BJ (cell line): Measurements from ENCODE around the gene LMBRD1. TPM values are rescaled to one million over a fixed set of nuclear protein-coding genes. Genes with fewer than 3 reads are reported as not detected.
"Not testable (repeated sequence)": the region's sequence is repeated elsewhere in the genome, so short reads cannot be mapped to it uniquely, and the experiment has no call there.

Experiments used
- CTCF ChIA-PET: fragments of 350-600 bp; formaldehyde crosslinking; extraction: SDS; loops from one replicate; lab custom pipeline; 2021; ENCODE audit warnings: antibody characterized with exemption, inconsistent platforms; lab: Yijun Ruan, JAX
- POLR2A ChIA-PET: fragments of 300-600 bp; sonication (Branson Sonifier 250); formaldehyde crosslinking; extraction: SDS; loops from one replicate; lab custom pipeline; 2021; ENCODE audit warnings: antibody characterized with exemption; lab: Charles Lee
- DNase-seq: peaks from one replicate; pipeline ENCODE4 v3.0.0-alpha.2; 2011; ENCODE audit warnings: low read depth
- H3K27me3 ChIP-seq: 2 replicates; pipeline ENCODE4 v1.6.0; 2011; ENCODE audit warnings: low read length; ENCODE audit not compliant: control insufficient read depth, insufficient read depth
- H3K36me3 ChIP-seq: 2 replicates; pipeline ENCODE4 v1.5.1; 2011; ENCODE audit warnings: low read length; ENCODE audit not compliant: control insufficient read depth, insufficient read depth
- H3K4me3 ChIP-seq: 2 replicates; pipeline ENCODE4 v1.5.1; 2011; ENCODE audit warnings: low read depth, mild to moderate bottlenecking, control low read depth, low read length
- polyA plus RNA-seq: library from polyadenylated mRNA; depleted of rRNA; stranded (reverse); fragments of >200 nt; gene quantifications from 2 replicates; pipeline ENCODE4 v1.2.3, GENCODE V29; 2011
- TF ChIP-seq, protein P1 (sequence below): IDR thresholded peaks from 2 replicates; pipeline ENCODE4 v1.5.1; 2011; ENCODE audit warnings: low read depth, mild to moderate bottlenecking, control low read depth, inconsistent platforms, low read length, moderate library complexity; ENCODE audit not compliant: insufficient read depth

LMBRD1 gene
- polyA plus RNA-seq, 1 experiment = 9.0 TPM

GRCh38 chr6:69832558-69832957, 35.7 kb upstream of the LMBRD1 start:
- Histone ChIP-seq H3K27me3 (no peaks in the 10 kb centered on the region), H3K36me3 (no peaks in the 10 kb centered on the region), H3K4me3 (no peak overlapping the region)
- ChIA-PET CTCF (interaction anchor here (3.8 kb wide), 1 partner anchor 276 kb away, joined by 19 read pairs; no protein-coding TSS in a partner anchor), POLR2A (no interaction called here)
- TF ChIP-seq, protein P1, sequence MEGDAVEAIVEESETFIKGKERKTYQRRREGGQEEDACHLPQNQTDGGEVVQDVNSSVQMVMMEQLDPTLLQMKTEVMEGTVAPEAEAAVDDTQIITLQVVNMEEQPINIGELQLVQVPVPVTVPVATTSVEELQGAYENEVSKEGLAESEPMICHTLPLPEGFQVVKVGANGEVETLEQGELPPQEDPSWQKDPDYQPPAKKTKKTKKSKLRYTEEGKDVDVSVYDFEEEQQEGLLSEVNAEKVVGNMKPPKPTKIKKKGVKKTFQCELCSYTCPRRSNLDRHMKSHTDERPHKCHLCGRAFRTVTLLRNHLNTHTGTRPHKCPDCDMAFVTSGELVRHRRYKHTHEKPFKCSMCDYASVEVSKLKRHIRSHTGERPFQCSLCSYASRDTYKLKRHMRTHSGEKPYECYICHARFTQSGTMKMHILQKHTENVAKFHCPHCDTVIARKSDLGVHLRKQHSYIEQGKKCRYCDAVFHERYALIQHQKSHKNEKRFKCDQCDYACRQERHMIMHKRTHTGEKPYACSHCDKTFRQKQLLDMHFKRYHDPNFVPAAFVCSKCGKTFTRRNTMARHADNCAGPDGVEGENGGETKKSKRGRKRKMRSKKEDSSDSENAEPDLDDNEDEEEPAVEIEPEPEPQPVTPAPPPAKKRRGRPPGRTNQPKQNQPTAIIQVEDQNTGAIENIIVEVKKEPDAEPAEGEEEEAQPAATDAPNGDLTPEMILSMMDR = no peak
- DNase-seq = no peak

GRCh38 chr6:69827276-69827893, 30.6 kb upstream of the LMBRD1 start:
- DNase-seq = no peak
- TF ChIP-seq, protein P1 = no peak

GRCh38 chr6:69825904-69826303, 29.1 kb upstream of the LMBRD1 start:
- POLR2A ChIA-PET = no interaction called here
- Histone ChIP-seq H3K36me3 (no peaks in the 10 kb centered on the region), H3K27me3 (no peaks in the 10 kb centered on the region), H3K4me3 (no peak overlapping the region)
- TF ChIP-seq, protein P1 = no peak
- CTCF ChIA-PET = interaction anchor here (1.0 kb wide), 1 partner anchor 9 kb away, joined by 3 read pairs; no protein-coding TSS in a partner anchor
- no peak for DNase-seq

More at GRCh38 chr6:69827276-69827893, 30.6 kb upstream of the LMBRD1 start:
- CTCF ChIA-PET = no interaction called here
- POLR2A ChIA-PET = no interaction called here
- Histone ChIP-seq H3K4me3 (no peak overlapping the region), H3K27me3 (no peaks in the 10 kb centered on the region), H3K36me3 (no peaks in the 10 kb centered on the region)

DNA sequence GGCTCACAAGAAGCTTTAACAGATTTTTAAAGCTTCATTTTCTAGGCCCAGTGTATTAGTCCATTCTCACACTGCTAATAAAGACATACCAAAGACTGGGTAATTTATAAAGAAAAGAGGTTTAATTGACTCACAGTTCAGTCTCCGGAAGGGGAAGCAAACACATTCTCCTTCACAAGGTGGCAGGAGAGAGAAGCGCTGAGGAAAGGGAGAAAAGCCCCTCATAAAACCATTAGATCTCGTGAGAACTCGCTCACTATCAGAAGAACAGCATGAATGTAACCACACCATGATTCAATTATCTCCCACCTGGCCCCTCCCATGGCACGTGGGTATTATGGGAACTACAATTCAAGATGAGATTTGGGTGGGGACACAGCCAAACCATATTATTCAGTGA, 27.5 kb upstream of the LMBRD1 start:
- H3K27me3 ChIP-seq, POLR2A ChIA-PET, H3K4me3 ChIP-seq, H3K36me3 ChIP-seq, DNase-seq: not testable (repeated sequence)
- CTCF ChIA-PET = interaction anchor here (0.6 kb wide), 1 partner anchor 10 kb away, joined by 3 read pairs; no protein-coding TSS in a partner anchor

- POLR2A ChIA-PET = no interaction called here
- TF ChIP-seq, protein P1 = no peak
- H3K27me3 ChIP-seq = no peaks in the 10 kb centered on the region
- CTCF ChIA-PET = interaction anchor here (1.9 kb wide), 1 partner anchor 15 kb away, joined by 7 read pairs; no protein-coding TSS in a partner anchor
- H3K4me3 ChIP-seq = no peak overlapping the region
- DNase-seq = no peak
- no peaks in the 10 kb centered on the region for H3K36me3 ChIP-seq
Measured at GRCh38 chr6:69820438-69820837, 23.6 kb upstream of the LMBRD1 start.
